ENCODE results near the gene ATP9B.

- TF ChIP-seq POLR2A (IDR thresholded peaks at IDR 0.05) (no peak), CTCF (IDR thresholded peaks at IDR 0.05) (no peak)
Measured at GRCh38 chr18:79239631-79240030, 170.4 kb downstream of the ATP9B start.

All from vagina (tissue), 2 donors.